ENCODE data around the gene CFAP73. TPM values are rescaled to one million over a fixed set of nuclear protein-coding genes. Genes with fewer than 3 reads are reported as not detected.

The CFAP73 gene
- total RNA-seq, 1 experiment from 2014 or later = 0.94 TPM

DNA sequence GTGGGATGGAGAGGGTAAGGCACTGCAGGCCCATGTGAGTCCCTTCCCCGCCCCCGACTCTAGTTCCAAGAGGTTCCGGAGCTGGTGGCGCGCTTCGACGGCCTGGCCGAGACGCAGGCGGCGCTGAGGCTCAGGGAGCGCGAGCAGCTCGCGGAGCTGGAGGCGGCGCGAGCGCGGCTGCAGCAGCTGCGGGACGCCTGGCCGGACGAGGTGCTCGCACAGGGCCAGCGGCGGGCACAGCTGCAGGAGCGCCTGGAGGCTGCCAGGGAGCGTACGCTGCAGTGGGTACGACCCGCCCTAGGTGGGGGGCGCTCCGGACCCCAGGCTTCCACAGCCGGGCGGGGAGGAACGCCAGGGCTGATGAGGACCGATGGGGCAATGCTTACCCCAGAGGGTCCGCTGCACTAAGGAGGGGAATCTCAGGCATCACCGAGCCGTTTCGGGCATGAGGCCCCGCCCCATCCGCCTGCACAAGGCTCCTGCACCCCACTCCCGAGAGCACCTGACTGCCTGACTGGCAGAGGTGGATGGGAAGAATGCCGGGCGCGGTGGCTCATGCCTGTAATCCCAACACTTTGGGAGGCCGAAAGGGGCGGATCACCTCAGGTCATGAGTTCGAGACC, 4.9 kb downstream of the CFAP73 start (continued):
- TF ChIP-seq, protein P1, sequence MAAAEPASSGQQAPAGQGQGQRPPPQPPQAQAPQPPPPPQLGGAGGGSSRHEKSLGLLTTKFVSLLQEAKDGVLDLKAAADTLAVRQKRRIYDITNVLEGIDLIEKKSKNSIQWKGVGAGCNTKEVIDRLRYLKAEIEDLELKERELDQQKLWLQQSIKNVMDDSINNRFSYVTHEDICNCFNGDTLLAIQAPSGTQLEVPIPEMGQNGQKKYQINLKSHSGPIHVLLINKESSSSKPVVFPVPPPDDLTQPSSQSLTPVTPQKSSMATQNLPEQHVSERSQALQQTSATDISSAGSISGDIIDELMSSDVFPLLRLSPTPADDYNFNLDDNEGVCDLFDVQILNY (CRISPR knock-in tag; IDR thresholded peaks at IDR 0.05) = peak; percentile 89
- TF ChIP-seq, protein P2, sequence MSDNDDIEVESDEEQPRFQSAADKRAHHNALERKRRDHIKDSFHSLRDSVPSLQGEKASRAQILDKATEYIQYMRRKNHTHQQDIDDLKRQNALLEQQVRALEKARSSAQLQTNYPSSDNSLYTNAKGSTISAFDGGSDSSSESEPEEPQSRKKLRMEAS (CRISPR knock-in tag; IDR thresholded peaks at IDR 0.05) = peak; percentile 77
- TF ChIP-seq, protein P3, sequence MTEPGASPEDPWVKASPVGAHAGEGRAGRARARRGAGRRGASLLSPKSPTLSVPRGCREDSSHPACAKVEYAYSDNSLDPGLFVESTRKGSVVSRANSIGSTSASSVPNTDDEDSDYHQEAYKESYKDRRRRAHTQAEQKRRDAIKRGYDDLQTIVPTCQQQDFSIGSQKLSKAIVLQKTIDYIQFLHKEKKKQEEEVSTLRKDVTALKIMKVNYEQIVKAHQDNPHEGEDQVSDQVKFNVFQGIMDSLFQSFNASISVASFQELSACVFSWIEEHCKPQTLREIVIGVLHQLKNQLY (CRISPR knock-in tag; IDR thresholded peaks at IDR 0.05) = no peak
- TF ChIP-seq, protein P4, sequence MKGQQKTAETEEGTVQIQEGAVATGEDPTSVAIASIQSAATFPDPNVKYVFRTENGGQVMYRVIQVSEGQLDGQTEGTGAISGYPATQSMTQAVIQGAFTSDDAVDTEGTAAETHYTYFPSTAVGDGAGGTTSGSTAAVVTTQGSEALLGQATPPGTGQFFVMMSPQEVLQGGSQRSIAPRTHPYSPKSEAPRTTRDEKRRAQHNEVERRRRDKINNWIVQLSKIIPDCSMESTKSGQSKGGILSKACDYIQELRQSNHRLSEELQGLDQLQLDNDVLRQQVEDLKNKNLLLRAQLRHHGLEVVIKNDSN (CRISPR knock-in tag; IDR thresholded peaks at IDR 0.05) = no peak; the same call in 1 of the 2 replicates

DNA sequence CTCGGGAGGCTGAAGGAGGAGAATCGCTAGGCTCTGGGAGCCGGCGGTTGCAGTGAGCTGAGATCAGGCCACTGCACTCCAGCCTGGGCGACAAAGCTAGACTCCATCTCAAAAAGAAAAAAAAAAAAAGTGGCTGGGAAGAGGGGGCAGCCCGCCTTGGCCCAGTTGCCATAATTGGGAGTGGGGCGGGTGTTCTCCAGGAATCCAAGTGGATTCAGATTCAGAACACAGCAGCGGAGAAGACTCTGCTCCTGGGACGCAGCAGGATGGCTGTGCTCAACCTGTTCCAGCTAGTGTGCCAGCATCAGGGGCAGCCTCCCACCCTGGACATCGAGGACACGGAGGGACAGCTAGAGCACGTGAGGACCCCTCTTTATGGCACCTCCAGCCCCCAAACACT, 5.5 kb downstream of the CFAP73 start:
- DNase-seq (ENCODE audit: low spot score) = no peak
- no peaks in the 10 kb centered on the region for H3K9me3 Mint-ChIP-seq
- CTCF ChIA-PET = interaction anchor here (0.6 to 7.3 kb wide), 9 partner anchors 10 to 162 kb away, joined by 3 to 181 read pairs (median 13); partner anchors contain the start of gene RASAL1
- ATAC-seq = no peak
- no peak overlapping the region for H3K27ac Mint-ChIP-seq
- no peak for TF ChIP-seq TP53 (CRISPR knock-in tag; IDR thresholded peaks at IDR 0.05)
- TF ChIP-seq, protein P5, sequence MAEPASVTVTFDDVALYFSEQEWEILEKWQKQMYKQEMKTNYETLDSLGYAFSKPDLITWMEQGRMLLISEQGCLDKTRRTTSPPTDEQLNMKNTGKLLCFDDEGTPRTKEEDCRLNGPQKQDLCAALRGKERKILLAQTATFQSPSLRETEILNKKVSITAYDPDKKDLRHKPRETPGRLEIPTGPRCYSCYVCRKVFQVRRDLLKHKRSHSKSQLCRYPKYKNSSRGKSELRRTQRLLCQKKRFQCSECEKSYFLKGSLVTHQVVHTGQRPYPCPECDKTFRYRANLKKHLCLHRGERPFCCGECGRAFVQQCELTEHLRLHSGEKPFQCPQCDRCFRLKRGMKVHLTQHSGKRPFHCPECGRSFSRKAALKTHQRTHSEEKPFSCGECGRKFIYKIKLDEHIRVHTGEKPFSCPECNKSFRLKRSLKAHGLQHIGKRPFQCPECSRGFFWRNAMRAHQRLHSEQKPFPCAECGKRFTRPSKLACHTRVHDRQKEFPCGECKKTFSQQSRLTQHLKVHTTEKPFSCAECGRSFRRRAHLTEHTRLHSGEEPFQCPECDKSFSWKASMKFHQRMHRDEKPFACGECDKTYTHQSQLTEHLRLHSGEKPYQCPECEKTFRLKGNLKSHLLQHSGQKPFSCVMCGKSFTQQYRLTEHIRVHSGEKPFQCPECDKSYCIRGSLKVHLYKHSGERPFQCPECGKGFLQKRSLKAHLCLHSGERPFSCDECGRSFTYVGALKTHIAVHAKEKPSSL (CRISPR knock-in tag; conservative IDR thresholded peaks at IDR 0.05) = no peak
- TF ChIP-seq, protein P6, sequence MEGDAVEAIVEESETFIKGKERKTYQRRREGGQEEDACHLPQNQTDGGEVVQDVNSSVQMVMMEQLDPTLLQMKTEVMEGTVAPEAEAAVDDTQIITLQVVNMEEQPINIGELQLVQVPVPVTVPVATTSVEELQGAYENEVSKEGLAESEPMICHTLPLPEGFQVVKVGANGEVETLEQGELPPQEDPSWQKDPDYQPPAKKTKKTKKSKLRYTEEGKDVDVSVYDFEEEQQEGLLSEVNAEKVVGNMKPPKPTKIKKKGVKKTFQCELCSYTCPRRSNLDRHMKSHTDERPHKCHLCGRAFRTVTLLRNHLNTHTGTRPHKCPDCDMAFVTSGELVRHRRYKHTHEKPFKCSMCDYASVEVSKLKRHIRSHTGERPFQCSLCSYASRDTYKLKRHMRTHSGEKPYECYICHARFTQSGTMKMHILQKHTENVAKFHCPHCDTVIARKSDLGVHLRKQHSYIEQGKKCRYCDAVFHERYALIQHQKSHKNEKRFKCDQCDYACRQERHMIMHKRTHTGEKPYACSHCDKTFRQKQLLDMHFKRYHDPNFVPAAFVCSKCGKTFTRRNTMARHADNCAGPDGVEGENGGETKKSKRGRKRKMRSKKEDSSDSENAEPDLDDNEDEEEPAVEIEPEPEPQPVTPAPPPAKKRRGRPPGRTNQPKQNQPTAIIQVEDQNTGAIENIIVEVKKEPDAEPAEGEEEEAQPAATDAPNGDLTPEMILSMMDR (IDR thresholded peaks at IDR 0.05) = no peak
- TF ChIP-seq, protein P7, sequence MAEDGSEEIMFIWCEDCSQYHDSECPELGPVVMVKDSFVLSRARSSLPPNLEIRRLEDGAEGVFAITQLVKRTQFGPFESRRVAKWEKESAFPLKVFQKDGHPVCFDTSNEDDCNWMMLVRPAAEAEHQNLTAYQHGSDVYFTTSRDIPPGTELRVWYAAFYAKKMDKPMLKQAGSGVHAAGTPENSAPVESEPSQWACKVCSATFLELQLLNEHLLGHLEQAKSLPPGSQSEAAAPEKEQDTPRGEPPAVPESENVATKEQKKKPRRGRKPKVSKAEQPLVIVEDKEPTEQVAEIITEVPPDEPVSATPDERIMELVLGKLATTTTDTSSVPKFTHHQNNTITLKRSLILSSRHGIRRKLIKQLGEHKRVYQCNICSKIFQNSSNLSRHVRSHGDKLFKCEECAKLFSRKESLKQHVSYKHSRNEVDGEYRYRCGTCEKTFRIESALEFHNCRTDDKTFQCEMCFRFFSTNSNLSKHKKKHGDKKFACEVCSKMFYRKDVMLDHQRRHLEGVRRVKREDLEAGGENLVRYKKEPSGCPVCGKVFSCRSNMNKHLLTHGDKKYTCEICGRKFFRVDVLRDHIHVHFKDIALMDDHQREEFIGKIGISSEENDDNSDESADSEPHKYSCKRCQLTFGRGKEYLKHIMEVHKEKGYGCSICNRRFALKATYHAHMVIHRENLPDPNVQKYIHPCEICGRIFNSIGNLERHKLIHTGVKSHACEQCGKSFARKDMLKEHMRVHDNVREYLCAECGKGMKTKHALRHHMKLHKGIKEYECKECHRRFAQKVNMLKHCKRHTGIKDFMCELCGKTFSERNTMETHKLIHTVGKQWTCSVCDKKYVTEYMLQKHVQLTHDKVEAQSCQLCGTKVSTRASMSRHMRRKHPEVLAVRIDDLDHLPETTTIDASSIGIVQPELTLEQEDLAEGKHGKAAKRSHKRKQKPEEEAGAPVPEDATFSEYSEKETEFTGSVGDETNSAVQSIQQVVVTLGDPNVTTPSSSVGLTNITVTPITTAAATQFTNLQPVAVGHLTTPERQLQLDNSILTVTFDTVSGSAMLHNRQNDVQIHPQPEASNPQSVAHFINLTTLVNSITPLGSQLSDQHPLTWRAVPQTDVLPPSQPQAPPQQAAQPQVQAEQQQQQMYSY (CRISPR knock-in tag; IDR thresholded peaks at IDR 0.05) = no peak
- TF ChIP-seq, protein P8, sequence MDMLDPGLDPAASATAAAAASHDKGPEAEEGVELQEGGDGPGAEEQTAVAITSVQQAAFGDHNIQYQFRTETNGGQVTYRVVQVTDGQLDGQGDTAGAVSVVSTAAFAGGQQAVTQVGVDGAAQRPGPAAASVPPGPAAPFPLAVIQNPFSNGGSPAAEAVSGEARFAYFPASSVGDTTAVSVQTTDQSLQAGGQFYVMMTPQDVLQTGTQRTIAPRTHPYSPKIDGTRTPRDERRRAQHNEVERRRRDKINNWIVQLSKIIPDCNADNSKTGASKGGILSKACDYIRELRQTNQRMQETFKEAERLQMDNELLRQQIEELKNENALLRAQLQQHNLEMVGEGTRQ (CRISPR knock-in tag; IDR thresholded peaks at IDR 0.05) = no peak
- H3K4me1 Mint-ChIP-seq = peaks cover 13% of the 10 kb centered on the region
- POLR2A ChIA-PET = interaction anchor here (0.6 kb wide), 1 partner anchor 116 kb away, joined by 3 read pairs; no protein-coding TSS in a partner anchor
- peaks cover 16% of the 10 kb centered on the region for H3K36me3 Mint-ChIP-seq
- H3K27me3 Mint-ChIP-seq (ENCODE audit: low read depth) = peaks cover 53% of the 10 kb centered on the region
- peak overlapping the region; percentile 53 for H3K4me3 Mint-ChIP-seq

DNA sequence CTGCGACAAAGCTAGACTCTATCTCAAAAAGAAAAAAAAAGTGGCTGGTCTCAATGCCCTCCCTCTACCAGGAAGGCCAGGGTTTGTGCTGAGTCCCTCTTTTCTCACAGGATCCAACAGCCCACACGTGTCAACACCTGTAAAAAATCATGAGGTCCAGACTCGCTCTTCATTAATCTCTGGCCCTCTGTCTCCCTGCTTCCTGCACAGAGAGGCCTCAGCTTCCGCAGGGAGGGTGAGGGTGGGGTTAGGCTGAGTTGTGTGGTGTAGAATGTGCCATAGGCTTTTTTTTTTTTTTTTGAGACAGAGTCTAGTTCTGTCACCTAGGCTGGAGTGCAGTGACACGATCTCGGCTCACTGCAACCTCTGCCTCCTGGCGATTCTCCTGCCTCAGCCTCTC, 6.1 kb downstream of the CFAP73 start:
- ChIA-PET CTCF (interaction anchor here (0.6 to 7.3 kb wide), 5 partner anchors 11 to 67 kb away, joined by 3 to 181 read pairs (median 13); partner anchors contain the start of gene RASAL1), POLR2A (no interaction called here)
- Mint-ChIP-seq H3K4me1 (peaks cover 13% of the 10 kb centered on the region), H3K36me3 (peaks cover 16% of the 10 kb centered on the region), H3K4me3 (no peak overlapping the region), H3K27me3 (ENCODE audit: low read depth) (peaks cover 47% of the 10 kb centered on the region), H3K27ac (no peak overlapping the region), H3K9me3 (no peaks in the 10 kb centered on the region)
- ATAC-seq (no peak), DNase-seq (ENCODE audit: low spot score) (no peak)
- TF ChIP-seq TP53 (CRISPR knock-in tag; IDR thresholded peaks at IDR 0.05) (no peak), CREB1 (CRISPR knock-in tag; IDR thresholded peaks at IDR 0.05) (no peak), TEAD1 (CRISPR knock-in tag; IDR thresholded peaks at IDR 0.05) (no peak), GRHL2 (CRISPR knock-in tag; IDR thresholded peaks at IDR 0.05; ENCODE audit: insufficient replicate concordance, severe bottlenecking) (no peak)
